NCI-H1417 (cell line): Measurements from ENCODE around the gene MRPS27.

ENCODE experiments used
- DNase-seq, 3 experiments: peaks; one replicate each; lab custom pipeline; 2025; lab: John Stamatoyannopoulos, UW

The MRPS27 gene

GRCh38 chr5:72290356-72291133 lies 29.5 kb downstream of the MRPS27 start:
- DNase-seq = peak in 1 of 3 experiments; percentile 5

GRCh38 chr5:72288924-72289323 lies 31.1 kb downstream of the MRPS27 start:
- DNase-seq = peak; percentile 2 to 82 (median 69)

DNA sequence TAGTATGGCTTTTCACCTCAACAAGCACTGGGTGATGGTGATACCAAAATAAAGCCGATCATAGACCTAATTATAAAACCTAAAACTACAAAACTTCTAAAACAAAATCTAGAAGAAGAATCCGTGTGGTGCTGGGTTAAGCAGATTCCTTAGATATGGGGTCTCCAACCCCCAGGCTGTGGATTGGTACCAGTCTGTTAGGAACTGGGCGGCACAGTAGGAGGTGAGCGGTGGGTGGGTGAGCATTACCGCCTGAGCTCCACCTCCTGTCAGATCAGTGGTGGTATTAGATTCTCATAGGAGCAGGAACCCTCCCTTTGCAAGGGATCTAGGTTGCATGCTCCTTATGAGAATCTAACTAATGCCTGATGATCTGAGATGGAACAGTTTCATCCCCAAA lies 33.2 kb downstream of the MRPS27 start:
- DNase-seq = no peak

GRCh38 chr5:72285424-72285821 lies 34.6 kb downstream of the MRPS27 start:
- no peak for DNase-seq

DNA sequence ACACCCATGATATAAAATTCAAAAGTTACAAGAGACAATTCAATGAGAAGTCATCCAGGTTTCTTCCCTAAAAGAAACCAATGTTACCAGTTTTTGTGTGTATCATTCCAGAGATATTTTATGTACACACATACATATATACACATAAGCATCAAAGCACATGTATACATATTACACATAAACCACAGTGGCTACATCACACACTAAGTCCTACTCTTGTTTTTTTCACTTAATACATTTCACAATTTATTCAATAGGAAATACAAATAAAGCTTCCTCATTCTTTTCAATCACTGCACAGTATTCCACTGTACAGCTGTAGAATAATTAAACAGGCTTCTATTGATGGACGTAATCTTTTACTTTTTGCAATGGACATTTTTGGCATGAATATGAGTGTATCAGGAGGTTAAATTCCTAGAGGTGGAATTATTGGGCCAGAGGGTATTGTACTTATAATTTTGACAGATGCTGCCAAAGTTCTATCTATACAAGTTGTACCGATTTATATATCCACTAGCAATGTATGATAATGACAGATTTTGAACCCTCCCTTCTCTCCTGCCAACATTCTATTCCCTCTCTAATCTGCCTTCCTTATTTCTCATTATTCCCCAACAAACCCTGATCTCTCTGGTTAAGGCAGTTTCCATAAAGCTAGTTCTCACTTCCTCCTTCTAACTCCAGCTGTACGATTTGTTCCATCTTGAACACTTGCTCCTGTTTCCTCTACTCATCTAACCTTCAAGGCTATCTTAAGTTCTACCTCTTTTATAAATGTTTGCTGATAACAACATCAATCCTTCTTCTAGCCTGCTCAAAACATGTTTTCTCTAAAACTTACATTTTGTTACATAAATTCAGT lies 35.2 kb downstream of the MRPS27 start:
- DNase-seq = no peak

GRCh38 chr5:72283358-72283757 lies 36.7 kb downstream of the MRPS27 start:
- no peak for DNase-seq

- no peak for DNase-seq
Measured at GRCh38 chr5:72282878-72283277, 37.2 kb downstream of the MRPS27 start.

DNA sequence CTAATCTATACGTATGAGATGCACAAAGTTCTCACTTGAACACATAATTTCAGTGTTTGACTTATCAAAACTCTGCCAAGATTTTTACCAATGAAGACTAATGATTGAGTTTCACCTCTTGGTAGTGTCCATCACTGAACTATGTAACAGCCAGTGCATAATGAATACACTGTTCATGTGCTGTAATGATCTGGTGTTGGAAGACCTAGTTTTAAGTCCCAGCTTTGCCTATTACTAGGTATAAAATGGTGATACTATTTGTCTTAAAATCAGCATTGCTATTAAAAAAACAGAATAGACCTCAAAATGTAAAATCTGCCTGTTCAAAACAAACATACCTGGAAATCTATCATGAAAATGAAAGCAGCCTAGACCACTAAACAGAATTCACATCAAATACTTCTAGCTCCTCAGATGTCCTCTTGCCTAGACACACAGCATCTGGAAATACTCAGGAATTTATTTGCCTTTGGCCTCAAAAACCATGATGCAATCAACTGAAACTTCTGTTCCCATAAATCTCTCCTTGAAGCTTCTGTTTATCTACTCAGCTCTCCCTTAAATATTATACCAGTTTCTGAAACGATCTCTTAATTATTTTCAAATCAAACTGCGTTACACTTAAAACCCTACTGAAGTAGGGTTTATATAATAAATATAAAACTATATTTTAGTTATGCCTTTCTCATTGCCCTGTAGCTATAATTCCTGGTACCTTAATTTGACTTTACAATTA lies 38.1 kb downstream of the MRPS27 start:
- peak in 1 of 3 experiments; percentile 2 for DNase-seq

GRCh38 chr5:72281430-72281763 lies 38.6 kb downstream of the MRPS27 start:
- DNase-seq = no peak

GRCh38 chr5:72280581-72281069 lies 39.4 kb downstream of the MRPS27 start:
- no peak for DNase-seq

GRCh38 chr5:72276219-72276752 lies 43.8 kb downstream of the MRPS27 start:
- DNase-seq = no peak

GRCh38 chr5:72273547-72273946 lies 46.5 kb downstream of the MRPS27 start:
- no peak for DNase-seq

DNA sequence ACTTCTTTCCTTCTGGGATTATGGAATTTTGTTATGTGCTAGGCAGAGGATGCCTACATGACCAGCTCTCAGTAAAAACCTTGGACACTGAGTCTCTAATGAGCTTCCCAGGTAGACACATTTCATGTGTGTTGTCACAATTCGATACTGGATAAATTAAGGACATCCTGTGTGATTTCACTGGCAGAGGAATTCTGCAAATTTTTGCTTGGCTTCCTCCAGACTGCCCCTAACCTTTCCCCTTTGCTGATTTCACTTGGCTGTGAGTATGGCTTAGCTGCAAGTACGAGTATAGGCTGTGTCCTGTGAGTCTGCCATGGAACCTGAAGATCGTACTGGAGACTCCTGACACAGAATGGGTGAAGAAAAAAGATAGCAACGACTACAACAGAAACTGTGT lies 47.6 kb downstream of the MRPS27 start:
- DNase-seq = no peak

GRCh38 chr5:72271702-72272101 lies 48.3 kb downstream of the MRPS27 start:
- no peak for DNase-seq

DNA sequence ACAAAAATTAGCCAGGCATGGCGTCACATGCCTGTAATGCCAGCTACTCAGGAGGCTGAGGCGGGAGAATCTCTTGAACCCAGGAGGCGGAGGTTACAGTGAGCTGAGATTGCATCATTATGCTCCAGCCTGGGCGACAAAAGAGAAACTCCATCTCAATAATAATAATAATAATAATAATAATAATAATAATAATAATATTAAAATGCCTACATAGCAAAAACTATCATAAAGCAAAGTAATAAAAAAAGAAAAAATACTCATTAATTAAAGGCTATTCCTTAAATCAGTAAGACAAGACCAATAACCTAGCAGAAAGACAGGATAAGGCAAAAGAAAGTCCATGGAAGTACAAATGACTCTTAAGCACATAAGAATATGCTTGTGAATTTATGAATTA lies 50.0 kb downstream of the MRPS27 start:
- DNase-seq = no peak

DNA sequence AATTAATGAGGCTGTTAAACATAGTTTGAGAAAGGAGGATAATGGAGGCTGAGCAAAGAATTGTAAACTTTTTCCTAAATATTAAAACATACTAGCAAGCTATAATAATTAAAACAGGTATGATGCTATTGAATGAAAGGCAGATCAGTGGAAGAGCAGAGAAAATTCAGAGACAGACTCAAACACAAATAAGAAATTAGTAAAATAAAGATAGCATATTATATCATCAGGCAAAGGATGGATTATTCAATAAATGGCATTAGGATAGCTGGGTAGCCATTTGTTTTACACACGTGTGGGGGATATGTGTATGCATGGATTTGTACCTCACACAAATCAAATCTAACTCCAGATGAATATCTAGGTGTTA lies 50.6 kb downstream of the MRPS27 start:
- no peak for DNase-seq

DNA sequence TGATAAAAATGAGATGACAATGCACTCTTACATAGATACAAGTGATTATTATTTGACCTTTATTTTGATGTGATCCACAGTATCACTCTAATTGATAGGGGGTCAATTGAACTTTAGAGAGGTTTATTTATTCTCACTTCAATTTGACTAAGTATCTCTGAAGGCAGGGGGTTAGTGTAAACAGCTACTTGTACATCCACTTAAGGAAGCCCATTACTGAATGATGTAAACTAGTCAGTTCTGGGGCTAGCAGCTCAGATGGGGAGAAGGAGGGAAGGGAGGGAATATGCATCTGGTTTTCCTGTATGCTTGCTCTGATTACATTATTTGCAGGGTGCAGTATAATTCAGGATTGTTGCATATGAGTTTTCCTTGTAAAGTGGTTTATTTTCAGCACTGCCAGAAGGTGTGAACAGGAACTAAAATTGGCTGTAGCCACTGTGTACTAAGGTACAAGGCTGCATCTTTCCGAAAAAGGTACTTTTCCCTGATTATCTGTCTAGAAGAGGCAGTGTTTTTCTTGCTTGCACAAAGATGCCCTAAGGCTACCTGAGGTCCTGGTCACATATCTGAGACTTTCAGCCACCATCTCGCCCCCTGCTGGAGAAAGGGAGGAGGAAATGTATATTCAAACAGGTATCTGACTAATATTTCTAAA lies 51.2 kb downstream of the MRPS27 start:
- peak; percentile 18 to 67 (median 18) for DNase-seq

DNA sequence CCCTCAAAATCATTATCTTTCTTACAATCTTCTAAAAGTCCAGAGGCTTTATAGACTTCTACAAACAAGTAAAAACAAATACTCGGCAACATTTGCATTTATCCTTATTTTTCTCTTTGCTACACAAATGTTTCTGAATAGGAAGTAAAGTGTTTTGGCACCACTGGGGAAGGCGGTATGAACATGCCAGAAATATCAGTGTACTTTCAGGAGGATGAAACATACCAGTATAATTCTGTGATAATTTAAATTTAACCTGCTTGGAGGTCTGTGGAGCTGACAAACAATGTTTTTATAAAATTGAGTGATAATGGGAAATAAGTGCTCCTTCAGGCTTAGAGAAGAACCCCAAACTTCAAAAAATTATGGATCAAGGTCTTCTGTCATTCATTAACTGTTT lies 51.8 kb downstream of the MRPS27 start:
- no peak for DNase-seq

- DNase-seq = no peak
Measured at GRCh38 chr5:72267685-72268084, 52.4 kb downstream of the MRPS27 start.

DNA sequence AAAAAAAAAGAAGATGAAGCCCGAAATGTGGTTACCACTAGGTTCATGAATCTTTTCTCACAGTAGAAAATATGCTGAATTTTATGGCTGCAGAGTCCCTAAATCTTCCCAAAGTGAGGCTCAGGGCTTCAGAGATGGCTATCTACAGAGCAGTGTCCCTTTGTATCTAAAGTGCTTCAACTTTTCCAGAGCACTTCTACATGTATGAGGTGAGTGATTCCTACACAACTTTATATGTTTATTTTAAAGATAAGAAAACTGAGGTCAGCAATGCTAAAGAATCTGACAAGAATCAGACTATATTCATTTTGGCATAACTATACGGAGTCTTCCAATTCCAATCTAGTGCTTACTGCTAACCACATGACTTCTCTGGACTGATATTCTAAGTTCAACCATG lies 53.2 kb downstream of the MRPS27 start:
- DNase-seq = no peak

DNA sequence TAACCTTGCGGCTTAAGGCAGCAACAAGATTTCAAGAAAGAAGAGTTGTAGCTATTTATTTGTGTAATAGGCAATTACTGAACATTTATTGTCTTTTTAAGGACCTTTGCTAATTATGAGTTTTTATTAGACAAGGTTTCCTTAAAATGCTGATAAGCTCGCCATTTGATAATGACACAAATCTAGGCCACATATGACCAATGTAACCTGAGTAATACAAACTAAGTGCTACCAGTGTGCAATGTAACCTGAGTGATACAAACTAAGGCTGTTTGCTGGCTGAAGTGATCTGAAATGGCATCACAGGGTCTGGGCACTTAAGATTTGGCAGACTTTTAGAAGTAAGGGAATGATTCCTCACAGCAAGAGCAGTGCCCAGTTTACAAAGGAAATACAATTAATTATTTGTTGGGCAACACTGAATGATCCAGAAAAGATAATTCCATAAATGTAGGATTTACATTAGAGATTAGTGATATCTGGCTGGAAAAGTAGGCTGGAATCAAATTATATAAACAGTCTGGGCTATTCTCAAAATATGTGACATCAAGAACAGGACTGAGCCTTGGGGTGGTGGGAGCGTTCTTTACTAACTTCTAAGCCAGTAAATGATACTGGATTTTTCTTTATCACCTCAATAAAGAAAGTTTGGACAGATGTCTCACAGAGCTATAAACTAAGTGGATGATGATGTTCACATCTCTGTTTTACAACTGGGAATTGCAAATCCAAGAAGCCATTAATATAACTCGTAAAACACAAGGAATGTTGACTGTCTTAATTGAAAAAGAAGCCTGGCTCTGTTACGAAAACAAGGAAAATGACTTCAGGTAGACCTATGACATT lies 54.8 kb downstream of the MRPS27 start:
- DNase-seq = no peak
